GM19035 (cell line): ENCODE results near the gene CST5.
"Not testable (repeated sequence)": the region's sequence is repeated elsewhere in the genome, so short reads cannot be mapped to it uniquely, and the experiment has no call there.

ENCODE experiments used
- ATAC-seq: cut with Tn5 transposase; IDR thresholded peaks from one replicate; pipeline ENCODE4 v1.9.1; 2021; ENCODE audit not compliant: unreplicated experiment

CST5 gene

DNA sequence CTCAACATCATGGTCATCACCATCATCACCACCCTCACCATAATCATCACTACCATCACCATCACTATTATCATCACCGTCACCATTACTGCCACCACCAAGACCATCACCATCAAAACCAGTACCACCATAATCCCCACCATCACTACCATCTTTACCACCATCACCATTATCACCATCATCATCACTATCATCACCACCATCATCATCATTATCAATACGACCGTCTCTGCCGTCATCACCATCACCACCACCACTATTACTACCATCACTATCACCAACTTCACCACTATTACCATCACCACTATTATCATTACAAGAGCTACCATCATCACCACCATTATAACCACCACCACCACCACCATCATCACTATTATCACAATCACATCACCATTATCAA is 11.3 kb upstream of the CST5 start:
- not testable (repeated sequence) for ATAC-seq

DNA sequence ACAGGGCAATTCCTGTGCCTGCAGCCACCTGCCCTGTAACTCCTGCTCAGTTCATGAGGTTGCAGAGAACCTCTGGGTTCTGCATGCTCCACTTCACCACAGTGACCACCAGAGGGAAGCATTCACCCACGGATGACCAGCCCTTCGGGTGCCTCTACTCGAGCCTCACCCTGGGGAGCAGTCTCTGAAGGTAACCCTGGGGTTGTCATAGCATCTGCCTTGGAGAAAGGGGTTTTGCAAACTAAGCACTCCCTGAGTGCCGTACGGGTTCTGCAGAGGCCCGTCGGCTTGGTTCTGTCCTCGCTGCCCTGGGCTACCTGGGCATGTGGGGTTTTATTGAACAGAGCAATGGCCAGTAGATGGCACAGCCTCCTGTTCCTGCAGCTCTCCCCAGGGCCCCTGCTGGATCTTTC is 10.2 kb upstream of the CST5 start:
- ATAC-seq, result peak; percentile 74

DNA sequence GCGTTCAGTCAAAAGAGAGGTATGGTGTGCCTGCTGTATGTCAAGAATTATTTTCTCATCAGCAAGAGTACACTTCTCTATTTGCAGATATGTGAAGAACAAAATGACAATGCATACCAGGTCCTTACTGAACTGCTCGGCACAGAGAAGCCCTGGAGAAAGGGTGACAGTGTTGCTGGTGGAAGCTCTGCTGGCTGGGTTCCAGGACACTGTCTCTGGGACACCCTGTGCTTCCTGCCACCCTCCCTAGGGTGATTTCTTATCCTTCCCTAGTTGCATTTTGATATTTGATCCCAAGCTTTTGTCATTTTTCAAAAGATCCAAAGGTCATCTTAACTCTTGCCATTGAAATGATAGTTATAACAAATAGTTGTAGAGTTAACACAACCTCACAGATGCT is 8.3 kb upstream of the CST5 start:
- ATAC-seq, result no peak

DNA sequence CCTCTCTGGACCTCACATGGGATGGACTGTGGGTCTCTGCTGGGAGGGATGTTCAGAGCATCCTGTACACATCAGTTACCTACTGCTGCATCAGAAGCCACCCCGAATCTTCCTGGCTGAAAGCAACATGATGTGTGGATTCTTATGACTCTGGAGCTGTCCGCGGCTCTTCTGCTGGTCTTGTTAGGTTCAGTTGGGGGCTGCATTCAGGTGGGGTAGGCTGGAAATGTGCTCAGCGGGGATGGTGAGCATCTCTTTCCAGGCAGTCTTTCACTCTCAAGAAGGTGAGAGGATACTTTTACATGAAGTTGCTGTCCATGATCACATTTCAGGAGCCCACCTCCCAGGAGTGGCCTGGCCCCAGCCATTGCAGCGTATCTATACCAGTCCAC is 5.2 kb upstream of the CST5 start:
- no peak for ATAC-seq

DNA sequence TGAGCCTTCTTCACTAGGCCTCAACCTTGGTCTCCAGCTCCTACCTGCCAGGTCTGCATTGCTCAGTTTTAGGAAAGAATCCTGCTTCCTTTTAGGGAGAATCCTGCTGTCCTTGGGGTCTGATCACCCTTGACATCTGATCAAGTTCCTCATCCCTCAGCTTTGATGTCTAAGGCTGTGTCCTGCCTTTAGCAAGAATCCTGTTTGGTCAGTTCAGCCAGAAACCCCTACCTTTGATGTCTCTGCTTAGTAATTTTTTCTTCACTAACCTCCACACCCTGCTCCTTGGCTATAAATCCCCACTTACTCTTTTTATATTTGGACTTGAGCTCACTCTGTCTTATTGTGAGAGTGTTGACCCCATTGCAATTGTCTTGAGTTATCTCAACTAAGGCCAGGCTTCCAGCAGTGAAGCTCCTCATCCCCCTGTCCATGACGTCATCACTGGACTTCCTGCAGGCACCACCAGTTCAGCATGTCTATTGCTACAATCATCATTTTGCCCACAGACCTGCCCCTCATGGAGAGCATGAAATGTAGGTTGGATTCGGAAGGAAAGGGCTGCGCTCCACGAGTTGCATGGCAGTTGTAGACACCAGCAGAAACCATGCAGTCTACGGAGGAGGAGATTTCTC is 4.7 kb upstream of the CST5 start:
- ATAC-seq, result no peak

DNA sequence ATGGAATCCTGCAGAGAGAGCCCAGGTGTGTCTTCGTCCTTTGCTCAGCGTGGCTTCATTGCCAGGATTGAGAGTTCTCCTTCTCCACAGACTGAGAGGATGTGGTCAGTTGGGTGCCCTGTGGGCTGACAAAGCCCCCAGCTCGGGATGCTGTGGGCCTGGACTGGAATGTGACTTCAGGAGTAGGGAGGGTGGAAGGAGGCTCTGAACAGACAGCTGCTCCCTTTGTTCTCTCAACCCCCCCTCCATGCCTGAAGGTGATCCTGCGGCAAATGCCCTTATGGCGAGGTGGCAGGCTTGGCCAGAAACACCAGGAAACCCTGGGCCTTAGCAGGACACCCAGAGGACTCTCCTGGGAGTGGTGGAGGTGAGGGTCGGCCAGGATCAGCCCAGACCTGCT is 1.8 kb upstream of the CST5 start:
- ATAC-seq, result no peak

DNA sequence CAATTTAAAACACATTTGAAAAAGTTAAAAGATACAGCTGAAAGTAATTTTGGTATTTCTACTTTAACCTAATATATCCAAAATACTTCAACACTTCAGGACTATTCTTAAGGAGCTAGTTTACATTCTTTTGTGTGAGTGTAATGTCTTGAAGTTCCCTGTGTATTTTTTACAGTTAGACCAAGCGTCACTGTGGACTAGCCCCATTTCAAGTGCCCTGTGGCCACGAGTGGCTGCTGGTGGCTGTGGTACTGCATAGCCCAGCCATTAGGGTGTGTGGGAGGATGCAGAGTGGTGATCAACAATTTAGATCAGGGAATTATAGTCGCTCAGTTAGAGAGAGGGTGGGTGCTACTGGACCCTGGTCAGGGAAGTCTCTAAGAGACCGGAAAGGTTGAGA is 869 bp upstream of the CST5 start:
- no peak for ATAC-seq

DNA sequence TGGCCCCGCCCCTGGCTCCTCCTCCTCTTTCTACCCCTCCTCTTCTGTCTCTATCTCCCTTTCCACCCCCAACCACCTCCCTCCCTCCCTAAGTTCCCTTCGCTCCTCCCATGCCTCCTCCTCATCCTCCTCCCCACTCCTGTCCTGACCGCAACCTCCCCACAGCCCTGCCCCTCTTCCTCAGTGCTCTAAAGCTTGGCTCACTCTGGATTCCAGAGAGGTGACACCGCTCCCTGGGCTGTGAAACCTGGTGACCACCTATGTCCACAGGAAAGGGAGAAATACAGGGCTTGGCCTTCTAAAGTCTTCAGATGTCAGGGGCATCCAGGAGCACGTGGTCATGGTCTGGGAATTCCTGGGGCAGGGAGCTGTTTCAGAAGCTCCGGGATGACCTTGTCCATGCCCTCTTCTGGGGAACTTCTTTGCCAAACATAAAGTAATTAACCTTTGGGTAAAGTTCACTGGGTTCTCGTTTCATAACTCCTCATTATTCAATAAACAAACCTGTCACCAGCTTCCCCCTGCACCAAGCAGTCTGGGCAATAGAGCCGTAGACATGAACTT is 345 bp upstream of the CST5 start:
- no peak for ATAC-seq

DNA sequence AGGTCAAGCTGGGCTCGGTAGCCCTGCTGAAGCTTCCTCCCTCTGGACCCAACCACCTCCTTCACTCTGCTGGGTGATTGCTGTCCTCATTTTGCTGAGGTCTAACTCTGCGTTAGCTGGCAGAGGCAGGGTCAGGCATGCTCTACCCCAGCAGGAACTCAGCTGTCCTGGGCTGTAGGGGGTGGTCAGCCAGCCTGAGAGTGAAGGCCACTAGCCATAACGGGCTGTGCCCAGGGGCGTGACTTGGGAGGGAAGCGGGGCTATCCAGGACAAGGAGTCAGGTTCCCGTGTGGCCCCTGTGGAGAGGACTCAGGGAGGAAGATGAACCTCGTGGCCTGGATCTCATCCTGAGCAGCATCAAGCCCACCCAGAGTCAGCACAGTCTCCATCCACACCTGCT is 761 bp downstream of the CST5 start:
- ATAC-seq, result no peak

DNA sequence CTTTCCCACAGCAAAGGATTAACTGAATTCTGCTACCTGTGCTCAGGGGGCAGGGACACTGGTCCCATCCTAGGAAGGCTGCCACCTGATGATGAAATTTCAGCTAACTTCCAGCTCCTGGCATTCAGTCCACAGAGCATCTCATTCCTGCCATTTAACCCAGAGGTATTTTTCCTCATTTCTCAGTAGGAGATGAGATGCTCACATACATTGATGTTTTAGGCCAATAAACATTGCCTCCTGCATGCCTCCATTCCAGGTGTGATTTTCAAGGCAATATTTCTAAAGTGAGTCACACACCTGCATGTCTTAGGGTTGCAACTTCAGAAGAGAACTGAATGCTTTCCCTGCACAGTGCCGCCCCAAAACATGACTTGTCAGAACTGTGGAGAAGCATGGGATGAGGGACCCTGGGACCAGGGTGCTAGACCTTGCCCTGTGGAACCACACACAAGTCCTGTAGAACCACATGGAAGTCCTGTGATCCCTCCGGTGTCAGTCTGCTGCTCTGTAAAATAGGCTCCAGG is 1.5 kb downstream of the CST5 start:
- ATAC-seq, result not testable (repeated sequence)

DNA sequence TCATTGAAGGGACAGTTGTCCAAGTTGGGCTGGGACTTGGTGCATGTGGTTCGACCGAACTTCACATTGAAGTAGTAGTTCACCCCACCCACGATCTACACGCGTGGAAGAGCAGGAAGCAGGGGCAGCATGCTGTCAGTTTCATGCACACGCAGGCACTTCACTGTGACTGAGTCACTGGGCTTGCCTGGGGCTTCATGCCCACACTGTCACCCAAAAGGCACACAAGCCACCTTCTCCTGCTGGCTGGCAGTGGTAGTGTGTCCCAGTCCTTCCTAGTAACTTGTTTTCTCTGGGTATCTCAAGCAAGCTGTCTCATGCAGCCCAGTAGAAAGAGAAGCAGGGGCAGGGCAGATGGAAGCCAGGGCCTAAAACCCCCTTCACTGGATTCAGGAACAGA is 2.0 kb downstream of the CST5 start:
- no peak for ATAC-seq

DNA sequence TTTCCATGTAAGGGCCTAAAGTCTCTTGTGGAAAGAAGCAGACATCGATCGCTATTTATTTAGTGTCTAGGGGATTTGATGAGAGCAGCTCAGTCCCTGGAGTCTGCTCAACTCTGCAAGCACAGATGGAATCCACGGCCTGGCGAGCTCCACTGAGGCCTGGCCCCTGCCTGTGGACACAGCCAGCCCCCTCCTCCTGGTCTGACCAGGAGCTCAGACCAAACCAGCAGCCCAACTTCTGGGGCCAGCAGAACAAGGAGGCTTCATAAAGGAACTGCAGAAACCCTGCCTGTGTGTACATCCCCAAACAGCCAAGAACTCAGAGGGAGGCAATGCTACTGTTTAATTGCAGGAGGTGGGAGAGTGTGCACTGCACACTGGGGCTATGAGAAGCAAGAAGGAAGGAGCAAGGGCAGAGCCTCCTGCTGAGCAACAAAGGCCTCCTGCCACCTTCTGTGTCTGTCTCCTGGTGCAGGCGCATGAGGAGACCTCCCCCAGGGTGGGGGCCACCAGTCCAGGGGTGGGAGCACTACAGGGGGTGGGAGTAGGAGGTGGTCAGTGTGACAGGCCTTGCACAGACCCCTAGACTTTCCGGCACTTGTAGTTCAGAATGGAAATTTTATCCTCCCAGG is 3.8 kb downstream of the CST5 start:
- no peak for ATAC-seq

DNA sequence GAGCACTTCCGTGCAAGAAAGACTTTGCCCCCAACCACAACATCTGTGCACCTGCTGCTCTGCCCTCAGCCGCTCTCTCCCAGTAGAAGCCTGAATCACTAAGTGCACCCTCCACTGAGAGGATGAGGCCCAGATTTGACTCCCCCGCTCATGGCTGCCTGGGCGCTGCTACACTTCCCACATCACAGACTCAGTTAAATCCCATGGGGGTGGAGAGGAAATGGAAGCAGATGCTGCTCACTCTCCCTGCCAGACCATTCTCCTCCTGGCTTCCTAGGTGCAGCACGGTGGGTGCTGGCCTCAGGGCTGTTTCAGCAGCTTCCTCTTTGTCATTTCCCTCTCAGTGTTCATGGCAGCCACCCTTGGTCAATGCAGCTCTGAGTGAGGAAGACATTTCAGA is 4.8 kb downstream of the CST5 start:
- ATAC-seq, result no peak

DNA sequence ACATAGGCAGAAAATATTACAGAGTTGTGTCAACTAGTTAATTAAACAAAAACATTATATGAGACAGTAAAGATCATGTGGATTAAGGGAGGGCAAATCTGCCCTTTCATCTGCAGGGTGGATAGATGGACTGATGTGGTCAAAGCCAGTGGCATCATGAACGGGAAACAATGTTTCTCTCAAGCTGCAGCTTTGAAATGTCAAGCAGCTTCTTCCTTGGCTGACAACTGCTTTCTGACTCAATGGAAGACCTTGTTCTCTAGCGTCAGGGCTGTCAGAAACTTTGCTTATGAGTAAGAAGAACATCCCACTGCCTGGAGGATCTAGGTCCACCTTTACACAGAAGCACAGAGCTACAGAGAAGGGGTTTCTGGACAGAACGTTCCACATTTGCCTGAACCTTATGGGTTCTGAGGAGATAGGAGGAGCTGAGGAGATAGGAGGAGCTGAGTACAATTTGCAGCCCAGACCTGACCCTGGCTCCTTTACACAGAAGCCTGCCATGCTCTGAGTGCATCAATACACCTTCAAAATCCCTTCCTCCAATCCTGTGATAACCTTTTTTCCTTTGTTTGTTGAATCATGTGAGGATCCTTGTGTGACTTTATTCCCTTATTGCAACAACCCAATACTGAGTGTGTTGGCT is 6.1 kb downstream of the CST5 start:
- ATAC-seq, result no peak

DNA sequence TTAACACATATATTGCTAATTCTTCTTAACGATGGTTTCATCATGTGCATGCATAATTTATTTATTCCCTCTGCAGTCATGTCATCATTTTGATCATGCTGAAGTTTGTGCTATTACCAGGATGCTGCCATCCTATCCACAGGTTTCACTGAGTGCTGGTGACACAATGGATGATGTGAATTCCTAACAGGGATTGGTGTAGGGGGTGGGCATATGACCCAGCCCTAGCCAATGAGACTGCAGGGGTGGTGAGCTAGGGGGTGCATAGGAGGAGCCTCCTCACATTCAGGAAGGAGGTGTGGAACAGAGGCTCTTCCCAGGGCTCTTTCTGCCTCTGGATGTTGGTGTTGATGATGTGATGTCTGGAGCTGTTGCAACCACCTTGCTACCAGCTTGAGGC is 7.5 kb downstream of the CST5 start:
- ATAC-seq, result no peak

DNA sequence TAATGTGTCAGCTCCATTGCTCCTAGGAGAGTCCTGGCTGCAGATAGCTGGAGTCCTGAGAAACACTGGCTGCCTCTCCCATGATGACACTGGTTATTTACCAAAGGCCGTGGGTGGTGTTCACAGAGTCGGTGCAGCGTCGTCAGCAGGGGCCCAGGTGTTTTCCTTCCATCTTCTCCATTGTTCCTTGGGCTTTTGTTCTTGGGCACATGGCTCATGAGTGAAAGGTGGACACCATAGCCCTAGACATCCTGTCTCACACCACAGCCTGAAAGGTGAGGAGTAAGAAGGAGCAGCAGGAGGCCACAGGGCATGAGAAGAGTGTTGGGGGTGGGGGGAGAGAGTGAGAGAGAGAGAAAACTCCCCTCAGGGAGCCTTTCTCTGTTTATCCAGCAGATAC is 9.1 kb downstream of the CST5 start:
- no peak for ATAC-seq

DNA sequence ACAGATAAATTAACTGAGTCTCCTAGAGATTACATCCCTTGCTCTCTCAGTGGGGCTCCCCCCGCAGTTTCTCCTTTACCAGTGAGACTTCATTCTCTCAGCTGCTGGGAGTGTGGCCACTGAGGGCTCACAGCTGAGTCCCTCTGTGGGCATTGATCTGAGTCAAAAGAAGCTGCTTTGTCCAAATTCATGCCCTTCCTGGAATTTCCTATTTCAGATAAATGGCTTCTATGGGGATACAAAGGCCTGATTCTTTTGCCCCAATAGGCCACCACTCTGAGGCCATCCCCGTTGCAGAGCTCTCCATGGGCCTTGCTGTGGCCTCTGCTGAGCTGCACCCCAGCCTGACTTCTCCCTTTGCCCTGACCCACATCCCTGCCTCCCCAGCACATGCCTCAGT is 10.0 kb downstream of the CST5 start:
- ATAC-seq, result no peak

DNA sequence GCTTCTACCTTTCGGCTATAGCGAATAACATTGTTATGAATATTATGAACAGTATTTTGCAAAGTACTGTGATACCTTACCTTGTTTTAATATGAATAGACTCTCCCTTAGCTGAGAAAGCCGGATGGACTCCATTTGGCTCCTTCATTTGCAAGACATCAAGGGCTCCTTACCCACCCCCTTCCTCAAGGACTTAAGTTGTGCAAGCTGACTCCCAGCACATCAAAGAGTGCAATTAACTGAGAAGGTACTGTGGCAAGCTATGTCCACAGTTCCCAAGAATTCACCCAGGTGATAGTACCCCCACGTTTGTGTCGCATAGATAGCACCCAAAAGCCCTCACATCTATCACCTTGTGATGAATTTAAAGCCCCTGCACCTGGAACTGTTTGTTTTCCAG is 11.2 kb downstream of the CST5 start:
- ATAC-seq, result no peak

DNA sequence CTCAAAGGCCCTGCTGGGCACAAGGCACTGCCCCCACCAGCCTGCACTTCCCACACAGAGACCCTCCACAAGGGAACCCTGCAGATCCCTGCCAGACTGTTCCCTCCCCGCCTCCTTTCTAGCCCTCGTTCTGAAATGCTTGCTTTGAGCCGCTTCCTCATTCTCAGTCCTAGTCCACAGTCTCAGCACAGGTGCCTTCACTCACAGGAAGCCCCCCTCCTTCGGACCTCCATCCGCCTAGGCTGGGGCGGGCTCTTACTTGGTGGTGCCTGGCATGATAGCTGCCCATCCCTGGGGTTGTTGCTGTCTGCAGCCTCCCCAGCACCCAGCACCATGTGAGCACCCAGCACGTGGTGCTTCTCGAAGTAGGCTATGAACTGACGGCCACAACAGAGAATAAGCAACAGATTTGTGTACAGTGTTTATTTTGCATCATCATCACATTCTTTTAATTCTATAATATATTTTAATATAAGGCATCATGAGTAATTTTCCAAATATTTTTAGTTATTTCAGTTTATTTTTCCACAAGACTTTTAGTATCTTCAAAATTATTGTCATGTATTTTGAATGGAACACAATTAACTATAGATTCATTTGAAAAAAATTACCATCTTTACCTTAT is 12.3 kb downstream of the CST5 start:
- no peak for ATAC-seq

DNA sequence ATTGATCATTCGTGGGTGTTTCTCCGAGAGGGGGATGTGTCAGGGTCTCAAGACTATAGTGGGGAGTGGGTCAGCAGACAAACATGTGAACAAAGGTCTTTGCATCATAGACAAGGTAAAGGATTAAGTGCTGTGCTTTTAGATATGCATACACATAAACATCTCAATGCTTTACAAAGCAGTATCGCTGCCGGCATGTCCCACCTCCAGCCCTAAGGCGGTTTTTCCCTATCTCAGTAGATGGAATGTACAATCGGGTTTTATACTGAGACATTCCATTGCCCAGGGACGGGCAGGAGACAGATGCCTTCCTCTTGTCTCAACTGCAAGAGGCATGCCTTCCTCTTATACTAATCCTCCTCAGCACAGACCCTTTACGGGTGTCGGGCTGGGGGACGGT is 18.8 kb downstream of the CST5 start:
- ATAC-seq, result not testable (repeated sequence)

DNA sequence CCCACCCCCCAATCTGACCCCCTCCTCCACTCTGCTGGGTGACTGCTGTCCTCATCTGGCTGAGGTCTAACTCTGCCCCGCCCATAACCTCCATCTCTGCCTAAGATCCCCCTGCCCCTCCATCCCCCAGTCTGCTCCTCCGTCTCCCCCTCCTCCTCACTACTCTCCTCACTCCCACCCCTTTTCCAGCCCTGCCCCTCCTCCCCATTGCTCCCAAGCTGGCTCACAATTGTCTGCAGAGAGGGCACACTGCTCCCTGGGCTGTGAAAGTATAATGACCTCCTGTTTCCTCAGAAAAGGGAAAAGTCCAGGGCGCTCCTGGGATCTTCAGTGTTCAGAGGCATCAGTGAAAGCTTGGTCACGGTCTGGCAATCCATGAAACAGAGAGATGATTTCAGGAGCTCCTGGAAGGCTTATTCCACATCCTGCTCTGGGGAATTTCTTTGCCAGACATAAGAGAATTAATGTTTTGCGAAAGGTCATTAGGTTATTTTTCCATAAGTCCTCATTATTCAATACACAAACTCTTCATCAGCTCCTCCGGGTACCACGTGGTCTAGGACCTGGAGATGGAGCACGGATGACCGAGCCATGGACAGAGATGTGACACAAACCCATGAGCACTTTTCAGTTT is 21.5 kb downstream of the CST5 start:
- ATAC-seq, result no peak
